ENCODE measurements around the gene CCT7.
"Not testable (repeated sequence)": the region's sequence is repeated elsewhere in the genome, so short reads cannot be mapped to it uniquely, and the experiment has no call there.

Gene CCT7

DNA sequence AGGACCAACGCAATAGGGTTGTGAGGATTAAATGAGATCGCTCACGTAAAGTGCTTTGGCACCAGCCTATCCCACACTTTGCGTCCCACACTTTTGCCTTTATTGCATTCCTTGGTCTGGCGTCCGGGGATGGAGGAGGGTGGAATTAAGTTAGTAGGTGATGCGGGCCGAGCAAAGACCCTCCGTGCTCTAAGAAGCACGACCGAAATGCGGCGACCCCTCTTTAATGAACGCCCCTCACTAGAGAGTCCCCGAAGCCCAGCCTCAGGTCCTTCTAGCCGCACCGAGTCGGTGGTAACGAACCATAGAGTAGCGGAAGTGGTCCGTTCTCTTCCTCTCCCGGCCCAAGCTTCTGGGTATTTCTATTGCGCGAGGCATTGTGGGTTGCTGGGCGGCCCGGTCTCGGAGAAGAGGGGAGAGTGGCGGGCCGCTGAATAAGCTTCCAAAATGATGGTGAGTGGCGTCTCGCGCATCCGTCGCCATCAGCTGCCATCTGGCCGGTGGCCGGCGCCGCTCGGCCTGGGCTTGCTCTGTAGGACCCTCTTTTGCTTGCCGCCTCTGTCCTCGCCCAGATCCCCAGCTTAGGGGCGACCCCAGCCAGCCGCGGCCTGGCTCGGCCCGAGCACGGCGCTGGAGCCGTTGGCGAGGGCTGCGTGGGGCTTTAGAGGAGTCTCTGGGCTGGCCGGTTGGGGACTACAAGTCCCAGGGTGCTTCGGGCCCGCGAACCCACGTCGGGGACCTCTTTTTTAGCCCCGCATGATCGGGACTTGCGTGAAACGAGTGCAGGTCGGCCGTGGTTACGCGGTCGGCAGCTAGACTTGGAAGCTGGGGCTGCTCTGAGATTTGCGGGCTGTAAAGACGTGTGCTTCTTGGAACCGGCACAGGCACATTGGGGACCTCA, at the start of gene CCT7:
Gene CCT7 (plus strand): TSS at position 377 of the 901 bp plus-strand sequence. CDS start 71 bp downstream, at position 448.
- peak; percentile 90 for DNase-seq

DNA sequence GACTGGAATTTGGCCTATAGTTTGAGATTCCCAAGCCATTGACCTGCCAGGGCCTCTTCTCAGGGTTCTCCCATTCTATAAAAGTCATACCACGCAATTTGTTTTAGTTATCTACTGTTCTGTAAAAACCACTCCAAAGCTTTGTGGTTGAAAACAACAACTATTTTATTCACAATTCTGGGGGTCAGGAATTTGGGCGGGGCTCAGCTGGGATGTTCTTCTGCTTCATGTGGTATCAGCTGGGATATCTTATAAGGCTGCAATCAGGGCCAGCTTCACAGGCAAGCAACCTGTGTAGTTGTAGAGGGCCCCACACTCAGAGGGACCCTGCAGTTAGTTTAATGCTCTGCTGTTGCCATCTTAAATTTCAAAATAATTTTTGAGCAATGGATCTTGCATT, 48.1 kb upstream of the CCT7 start:
- no peak for DNase-seq

DNA sequence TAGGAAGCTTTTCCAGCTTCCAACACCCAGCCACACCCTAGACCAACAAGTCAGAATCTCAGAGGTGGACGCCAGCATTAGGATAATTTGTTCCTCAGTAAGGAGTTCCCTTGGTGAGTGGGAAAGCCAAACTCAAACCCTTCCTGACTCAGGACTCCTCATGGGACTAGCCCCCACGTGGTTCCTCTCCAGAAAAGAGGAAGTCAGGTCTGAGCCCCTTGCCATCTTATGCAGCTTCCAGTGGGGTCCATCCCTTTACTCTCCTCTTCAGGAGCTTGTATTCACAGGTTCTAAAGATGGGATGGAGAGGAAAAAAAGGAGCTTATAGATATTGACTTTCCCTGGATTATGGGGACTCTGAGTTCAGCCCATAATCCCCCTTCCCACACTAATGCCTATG, 46.6 kb upstream of the CCT7 start:
- no peak for DNase-seq

DNA sequence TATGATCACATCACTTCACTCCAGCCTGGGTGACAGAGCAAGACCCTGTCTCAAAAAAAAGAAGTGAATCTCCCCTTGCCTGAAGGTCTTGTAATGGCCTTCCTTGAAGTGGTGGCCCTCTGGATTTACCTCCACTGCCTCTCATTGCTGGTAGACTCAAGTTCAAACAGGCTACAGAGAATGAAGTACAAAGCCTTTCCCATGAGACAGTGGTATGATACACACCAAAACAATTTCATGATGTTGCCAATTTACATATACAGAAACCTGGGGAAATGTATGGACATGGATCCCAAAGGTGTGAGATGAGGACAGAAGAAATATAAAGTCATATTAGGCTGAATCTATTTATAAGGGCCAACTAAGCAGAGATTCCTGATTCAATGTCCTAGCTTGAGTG, 36.5 kb upstream of the CCT7 start:
- no peak for DNase-seq

DNA sequence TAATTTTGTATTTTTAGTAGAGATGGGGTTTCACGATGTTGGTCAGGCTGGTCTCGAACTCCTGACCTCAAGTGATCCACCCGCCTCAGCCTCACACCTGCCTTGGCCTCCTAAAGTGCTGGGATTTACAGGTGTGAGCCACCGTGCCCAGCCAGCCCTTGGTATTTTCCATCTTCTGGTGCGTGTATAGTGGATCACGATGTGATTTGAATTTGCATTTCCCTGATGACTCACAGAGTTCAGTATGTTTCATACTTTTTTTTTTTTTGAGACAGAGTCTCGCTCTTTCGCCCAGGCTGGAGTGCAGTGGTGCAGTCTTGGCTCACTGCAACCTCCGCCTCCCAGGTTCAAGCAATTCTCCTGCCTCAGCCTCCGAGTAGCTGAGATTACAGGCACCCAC, 33.8 kb upstream of the CCT7 start:
- not testable (repeated sequence) for DNase-seq

DNA sequence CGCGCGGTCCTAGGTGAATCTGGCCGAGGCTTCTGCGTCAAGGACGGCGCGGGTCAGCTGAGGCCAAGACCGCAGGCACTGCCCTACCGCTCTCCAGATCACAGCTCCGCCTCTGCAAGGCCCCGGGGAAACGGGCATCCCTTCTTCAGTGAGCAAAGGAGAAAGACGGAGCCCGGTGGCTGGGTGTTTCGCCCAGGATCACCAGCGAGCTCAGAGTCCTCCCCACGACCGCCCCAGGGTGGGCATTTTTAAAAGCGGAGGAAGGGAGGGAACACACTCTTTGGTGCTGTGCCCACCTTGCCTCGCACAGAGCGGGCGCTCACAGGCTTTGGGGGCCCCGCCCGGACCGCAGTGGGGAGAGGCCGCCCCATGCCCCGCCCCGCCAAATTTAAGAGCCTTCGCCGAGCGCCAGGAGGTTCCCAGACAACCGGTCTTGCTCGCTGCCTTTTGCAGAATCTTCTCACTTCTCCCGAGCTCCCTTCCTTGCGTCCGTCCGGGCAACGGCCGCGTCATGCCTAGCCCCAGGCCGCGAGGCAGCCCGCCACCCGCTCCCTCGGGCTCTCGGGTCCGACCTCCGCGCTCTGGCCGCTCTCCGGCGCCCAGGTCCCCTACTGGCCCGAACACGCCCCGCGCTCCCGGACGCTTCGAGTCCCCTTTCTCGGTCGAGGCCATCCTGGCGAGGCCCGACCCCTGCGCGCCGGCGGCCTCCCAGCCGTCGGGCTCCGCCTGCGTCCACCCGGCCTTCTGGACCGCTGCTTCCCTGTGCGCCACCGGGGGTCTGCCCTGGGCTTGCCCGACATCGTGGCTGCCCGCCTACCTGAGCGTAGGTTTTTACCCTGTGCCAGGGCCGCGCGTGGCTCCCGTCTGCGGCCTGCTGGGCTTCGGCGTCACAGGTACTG, 31.7 kb upstream of the CCT7 start, which contains the start of gene NOTO:
Gene NOTO (plus strand): TSS at position 419 of the 899 bp plus-strand sequence. CDS start 93 bp downstream, at position 512.
- DNase-seq, result no peak

DNA sequence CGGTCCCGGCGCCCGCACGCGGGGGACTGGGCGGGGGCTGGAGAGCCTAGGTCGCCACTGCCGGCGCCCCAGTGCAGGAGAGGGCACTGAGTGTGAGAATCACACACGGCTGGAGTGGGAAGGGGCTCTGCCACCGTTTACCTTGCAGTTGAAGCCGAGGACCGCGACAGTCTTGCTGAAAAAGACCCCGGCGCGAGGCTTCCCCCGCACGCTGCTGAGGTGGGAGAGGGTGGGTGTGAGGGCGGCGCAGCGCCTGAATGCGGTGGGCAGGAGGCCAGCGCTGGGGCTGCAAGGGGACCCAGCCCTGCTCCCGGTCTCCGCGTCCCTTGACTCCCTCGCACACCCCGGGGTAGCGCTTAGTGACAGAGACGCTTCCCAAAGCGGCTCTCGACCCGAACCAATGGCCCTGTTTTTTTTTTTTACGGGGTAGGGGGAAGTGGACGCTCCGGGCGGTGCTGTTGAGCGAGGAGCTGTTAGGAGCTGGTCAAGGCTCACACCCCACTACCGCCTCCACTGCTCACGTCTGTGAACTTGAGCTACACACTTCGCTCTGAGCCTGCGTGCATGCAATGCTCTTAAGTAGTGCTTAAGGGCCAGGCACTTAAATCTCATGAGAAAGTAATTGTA, 30.9 kb upstream of the CCT7 start:
- no peak for DNase-seq

DNA sequence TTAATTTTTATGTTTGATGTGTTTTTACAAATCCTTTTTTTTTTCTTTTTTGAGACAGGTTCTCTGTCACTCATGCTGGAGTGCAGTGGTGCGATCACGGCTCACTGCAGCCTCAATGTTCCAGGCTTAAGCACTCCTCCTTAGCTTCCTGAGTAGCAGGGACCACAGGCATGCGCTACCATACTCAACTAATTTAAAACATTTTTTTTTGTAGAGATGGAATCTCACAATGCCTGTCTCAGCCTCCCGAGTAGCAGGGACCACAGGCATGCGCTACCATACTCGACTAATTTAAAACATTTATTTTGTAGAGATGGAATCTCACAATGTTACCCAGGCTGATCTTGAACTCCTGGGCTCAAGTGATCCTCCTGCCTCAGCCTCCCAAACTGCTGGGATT, 28.5 kb upstream of the CCT7 start:
- no peak for DNase-seq

DNA sequence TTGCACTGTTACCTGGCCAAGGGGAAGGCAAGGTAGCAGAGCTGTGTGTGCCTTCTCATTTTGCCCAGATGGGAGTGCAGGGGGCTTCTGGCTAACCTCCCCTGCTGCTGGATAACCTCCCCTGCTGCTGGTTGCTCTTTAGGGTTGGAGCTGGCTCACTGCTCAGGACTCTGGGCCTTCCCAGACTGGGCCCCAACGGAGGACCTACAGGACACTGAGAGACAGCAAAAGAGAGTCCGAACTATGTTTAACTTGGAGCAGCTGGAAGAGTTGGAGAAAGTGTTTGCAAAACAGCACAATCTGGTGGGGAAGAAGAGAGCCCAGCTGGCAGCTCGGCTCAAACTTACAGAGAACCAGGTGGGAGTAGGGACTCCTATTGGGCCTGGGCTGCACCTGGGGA, 25.9 kb upstream of the CCT7 start:
- no peak for DNase-seq

DNA sequence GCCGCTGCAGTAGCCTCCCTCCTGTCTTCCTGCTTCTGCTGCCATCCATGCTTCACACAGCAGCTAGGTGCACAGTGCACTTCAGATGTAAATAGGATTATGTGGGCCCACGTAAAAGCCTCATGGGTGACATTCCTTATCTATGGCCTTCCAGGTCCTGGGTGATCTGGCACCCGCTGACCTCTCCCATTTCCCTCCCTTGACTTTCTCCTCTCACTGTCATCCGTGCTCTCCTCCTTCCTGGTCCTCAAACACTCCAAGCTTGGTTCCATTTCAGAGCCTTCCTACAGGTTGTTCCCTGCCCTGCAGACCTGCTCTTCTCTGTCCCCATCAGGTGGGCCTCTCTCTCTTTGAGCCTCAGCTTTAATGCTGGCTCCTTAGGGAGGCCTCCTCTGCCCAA, 24.1 kb upstream of the CCT7 start:
- no peak for DNase-seq

DNA sequence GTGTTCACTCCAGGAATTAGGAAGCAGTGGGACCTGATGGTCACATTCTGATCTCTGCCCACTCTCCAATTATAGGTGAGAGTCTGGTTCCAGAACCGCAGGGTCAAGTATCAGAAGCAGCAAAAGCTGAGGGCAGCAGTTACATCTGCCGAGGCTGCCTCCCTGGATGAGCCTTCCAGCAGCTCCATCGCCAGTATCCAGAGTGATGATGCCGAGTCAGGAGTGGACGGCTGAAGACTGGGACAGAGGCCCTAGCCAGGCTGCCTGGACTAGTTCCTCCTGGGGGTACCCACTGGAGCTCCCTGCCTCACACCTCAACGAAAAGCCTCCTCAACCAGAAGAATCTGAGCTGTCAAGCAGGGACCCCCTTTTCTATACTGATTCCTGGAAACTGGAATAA, 23.4 kb upstream of the CCT7 start:
- no peak for DNase-seq

DNA sequence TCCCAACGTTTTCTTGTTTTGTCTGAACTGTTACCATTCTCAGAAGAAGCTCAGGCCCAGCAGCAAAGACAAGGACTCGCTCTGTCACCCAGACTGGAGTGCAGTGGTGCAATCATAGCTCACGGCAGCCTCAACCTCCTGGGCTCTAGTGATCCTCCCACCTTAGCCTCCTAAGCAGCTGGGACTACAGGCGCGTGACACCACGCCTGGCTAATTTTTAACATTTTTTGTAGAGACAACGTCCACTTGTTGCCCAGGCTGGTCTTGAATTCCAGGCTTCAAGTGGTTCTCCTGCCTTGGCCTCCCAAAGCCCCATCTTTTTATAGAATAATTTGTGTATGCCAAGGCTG, 22.0 kb upstream of the CCT7 start:
- DNase-seq, result no peak

DNA sequence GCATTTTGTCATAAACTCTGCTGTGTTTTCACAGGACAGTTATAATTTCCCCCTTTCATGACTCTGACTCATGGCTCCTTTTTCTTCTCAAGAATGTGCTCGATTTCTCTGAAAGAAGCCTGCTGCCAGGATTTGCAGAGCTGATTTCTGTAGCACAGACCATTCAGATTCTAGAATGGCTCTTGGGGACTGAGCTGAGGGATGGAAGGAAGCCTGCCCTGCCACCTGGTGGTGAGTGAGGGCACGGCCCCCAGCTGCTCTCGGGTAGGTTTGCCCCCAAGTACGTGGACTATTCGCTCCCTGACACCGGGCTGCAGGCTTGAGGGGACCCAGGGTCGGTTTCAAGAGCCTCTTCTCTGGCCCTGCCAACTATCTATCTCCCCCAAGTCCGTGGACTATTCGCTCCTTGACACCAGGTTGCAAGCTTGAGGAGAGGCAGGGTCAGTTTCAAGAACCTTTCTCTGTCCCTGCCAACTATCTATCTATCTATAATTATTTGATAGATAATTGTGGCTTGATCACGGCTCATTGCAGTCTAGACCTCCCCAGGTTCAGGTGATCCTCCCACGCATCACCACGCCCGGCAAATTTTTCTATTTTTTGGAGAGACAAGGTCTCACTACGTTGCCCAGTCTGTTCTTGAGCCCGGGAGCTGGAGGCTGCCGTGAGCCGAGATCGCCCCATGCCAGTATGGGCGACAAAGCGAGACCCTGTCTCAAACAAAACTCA, 21.5 kb upstream of the CCT7 start:
- peak; percentile 71 for DNase-seq

DNA sequence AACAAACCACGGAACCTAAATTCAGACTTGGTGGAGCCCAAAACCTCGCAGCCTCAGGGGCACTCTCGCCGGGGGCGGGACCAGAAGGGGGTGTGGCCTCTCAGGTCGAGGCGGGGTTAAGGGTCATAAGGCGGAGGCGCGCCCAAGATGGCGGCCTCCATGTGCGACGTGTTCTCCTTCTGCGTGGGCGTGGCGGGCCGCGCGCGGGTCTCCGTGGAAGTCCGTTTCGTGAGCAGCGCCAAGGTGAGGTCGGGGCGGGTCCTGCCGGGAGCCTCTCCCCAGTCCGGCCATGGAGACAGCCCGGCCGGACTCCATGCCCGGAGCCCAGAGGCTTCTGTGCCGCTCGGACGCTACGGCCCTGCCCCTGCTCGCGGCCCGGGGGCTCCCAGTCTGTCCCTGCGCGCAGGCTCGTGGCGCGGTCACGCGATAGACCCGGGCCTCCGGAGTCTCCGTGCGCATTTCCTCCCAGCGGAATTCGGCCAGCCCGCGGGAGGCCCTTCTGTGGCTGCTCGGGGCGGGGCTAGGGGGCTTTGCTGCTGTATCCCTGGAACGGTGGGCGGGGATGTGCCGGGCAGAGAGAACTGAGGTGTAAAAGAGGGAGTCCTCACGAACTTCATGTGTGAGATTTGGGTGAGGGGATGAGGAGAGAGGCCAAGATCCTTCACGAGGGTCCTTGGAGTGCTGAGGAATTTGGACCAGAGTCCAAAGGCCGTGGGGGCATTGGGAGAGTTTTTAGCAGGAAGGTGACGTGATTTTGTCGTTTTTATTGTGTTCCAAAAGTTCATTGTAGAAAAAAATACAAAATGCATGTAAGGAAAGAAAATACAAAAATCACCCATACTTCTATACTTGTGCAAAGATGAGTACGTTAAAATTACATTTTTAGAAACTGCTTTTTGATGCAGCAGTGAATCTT, 19.7 kb upstream of the CCT7 start, which contains the start of gene SMYD5:
Gene SMYD5 (plus strand): TSS at position 126 of the 916 bp plus-strand sequence. CDS start 22 bp downstream, at position 148.
- peak; percentile 58 for DNase-seq

DNA sequence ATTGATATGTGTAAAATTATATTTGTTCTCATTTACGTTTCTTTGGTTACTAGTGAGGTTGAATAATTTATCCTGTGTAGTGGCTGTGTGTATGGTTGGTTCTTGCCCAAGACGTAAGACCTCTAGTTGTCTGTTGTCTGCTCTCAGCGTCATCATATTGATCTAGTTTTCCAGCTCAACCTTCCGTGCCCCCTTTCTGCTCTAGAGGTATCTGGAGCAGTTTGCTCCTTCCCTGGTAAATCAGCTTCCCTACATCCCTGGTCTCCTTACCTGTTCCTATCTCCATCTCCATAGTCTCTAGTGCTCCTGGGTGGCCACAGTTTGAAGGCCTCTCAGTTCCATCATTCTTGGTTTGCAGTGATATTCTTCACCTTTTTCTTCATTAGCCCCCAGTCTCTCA, 18.9 kb upstream of the CCT7 start:
- DNase-seq, result no peak

DNA sequence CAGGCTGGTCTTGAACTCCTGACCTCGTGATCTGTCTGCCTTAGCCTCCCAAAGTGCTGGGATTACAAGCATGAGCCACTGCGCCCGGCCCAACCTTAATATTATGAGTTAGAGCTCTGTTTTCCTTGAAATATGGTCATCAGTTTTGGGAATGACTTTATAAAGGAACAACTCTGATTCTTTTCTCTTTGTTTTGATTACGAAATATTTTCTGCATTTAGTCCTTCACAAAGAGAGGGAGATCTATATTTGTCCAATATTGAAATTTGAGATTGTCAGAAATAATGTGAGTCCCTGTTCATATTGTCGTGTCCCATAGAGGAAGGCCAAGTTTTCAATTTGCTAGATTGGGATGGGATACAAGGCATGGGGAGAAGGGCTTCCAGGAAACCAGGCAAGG, 16.9 kb upstream of the CCT7 start:
- no peak for DNase-seq

DNA sequence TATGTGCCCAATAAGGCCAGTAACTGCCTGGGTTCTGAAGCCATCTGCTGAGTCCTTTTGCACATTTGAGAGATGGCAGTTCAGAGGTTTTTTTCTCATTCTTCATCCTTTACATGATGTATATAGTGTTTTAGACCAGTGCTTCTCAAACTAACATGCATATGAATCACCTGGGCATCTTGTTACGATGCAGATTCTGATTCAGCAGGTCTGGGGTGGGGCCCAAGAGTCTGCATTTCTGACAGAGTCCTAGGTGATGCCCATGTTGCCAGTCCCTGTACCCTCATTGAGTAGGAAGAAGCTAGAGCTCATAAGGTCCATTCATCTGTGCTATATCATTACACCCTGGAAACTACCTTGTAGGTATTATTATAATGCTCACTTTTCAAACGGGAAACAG, 16.3 kb upstream of the CCT7 start:
- DNase-seq, result no peak

DNA sequence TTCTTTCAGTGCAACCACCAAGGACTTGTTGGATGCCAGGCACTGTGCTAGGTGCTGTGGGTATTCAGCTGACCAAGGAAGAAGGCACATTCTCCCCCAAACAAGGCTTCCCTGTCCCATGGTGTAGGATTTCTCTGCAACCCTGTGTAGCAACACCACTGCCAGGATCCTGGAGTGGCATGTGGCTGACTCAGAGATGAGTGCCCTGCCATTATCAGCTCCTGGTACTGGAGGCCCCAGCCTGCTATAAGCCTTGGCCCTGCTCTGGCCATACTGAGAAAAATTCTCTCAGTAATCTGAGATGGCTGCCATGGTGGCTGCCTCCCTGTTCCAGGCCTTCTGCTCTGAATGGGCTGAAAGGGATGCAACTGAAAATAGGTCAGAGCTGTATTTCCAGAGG, 15.8 kb upstream of the CCT7 start:
- no peak for DNase-seq

DNA sequence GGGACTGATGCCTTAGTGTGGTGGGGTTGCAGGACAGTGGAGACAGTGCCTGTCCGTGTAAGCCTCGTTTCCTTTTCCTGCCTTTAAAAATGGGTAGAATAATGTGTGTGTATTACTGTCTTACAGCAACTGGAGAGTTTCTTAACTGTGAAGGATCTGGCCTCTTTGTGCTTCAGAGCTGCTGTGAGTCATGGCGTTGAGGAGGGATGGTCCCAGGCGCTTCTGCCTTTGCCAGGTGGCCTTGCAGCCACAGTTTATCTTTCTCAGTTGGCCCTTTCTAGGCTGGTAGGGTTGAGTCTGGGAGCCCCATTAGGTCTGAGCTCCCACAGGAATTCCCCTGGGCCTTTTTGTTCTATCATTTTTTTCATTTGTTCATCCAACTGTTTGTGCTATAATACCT, 10.3 kb upstream of the CCT7 start:
- DNase-seq, result no peak

DNA sequence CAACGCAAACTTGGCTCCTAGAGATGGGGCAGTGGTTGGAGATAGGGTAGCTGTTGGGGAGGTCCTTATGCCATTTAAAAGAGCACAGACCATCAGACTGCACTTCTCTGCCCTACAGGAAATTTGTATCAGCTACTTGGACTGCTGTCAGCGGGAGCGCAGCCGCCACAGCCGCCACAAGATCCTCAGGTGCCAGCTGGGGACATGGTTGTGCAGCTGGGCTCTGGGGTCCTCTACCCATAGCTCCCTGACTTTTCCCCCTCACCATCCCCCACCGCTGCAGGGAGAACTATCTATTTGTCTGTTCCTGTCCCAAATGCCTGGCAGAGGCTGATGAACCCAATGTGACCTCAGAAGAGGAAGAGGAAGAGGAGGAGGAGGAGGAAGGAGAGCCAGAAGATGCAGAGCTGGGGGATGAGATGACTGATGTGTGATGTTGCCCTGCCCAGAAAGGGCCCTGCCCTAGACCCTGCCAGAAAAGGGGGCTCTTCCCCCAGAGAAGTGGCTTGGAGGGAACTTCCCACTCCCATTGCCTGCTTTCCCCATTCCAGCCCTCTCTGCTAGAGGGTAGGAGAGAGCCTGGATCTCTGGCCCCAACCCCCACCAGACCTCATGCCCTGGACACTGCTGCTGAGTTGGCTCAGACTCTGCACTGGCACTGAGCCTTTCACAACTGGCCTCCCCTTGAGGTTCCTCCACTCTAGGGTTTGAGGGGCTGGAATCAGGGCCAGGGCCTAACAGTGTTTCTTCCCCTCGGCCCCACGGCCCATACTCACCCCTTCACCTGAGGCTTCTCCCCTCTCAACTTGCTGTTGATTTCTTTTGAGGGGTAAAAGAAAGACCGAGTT, 8.4 kb upstream of the CCT7 start:
- no peak for DNase-seq

Measured in NCI-H510A treated with DMSO at 0.1 percent for 48 hours (cell line).